ENCODE measurements around the gene SMIM45.

Gene SMIM45

DNA sequence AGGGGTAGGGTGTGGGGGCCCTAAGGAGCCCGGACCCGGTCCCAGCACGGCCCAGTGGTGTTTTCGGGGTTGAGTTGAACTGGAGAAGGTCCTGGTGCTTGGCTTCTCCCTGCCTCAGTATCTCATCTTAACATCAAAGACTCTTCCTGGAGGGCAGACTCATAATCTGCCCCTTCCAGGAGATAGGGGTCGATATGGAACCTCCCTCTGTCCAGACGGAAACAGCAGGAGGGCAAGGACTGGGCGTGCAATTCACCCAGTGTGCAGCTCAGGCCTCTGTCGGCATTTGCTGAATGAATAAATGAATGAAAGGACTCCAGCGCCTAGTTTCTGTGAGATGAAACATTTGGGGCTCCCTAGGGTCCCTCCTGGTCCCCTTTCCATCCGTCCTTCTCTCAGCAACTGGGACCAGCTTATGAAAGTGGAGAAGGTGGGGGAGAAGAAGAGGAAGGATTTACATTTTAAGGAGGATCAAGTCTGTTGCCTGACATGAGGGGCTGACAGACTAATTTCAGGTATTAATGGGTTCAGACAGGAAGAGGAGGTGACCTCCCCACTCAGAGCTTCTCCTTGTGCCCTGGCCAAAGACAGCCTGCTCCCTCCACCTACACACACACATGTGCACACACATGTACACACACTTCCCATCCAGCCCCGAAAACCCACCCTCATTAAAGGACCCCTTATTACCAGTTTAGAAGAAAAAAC, 36.0 kb upstream of the SMIM45 start:
- DNase-seq, result no peak

DNA sequence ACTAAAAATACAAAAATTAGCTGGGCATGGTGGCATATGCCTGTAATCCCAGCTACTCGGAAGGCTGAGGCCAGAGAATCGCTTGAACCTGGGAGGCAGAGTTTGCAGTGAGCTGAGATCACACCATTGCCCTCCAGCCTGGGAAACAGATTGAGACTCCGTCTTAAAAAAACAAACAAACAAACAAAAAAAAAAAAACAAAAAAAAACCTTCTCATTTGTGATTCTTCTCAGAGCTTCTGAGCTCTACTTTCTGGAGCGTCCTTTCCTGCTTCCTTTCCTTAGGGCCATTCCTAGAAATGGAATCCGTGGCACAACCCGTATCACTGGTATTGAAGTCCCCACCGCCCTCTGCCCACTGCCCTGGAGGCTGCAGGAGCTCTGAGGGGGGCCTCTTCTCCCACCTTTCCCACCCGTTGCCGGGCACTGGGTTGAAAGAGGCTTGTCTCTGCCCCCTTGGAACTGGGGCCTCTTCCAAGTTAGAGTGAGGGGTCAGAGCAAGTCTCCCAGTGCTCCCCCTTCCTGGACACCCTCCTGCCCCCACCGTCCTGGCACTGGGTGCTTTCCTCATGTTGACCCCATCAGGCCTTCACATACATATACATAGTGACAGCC, 35.1 kb upstream of the SMIM45 start:
- DNase-seq, result no peak

- DNase-seq, result peak; percentile 85
Measured at GRCh38 chr22:41917375-41917902, 34.5 kb upstream of the SMIM45 start.

GRCh38 chr22:41917903-41918791, 33.8 kb upstream of the SMIM45 start:
- DNase-seq, result peak; percentile 27

DNA sequence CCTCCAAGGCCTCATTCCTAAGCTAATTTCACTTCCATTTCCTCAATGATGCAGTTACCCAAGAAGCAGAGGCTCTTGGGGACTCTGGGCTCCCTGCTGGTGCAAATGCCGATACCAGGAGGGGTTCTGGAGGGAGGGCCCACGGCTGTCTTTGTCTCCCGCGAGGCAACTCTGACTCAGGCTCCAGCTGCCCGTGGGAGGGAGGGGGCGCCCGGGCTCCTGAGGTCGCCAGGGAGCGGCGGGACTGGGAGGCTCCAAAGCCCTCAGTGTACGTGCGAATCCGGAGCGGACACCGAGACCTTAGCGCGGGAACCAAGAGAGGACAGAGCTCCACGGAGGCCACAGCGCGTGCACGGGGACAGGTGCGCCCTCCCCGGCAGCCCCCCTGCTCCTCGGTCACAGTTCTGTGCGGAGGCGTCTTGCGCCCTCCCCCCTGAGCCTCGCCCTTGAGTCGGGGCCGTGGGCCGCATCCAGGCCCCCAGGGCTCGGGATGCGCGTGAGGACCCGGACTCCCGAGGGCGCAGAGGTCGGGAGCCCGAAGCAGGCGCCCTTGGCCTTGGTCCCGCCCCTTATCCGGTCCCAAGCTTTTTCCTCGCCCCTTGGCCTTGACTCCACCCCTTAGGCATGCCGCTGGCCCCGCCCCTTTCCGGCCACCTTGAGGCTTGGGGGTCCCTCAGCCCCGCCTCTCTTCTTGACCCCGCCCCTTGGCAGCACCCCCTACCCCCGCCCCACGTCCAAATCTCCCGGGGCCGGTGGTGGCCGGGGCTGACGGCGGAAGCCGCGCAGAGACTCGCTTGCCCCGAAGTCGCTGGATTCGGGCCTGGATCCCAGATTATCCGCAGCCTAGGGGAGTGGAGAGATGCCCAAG, 32.4 kb upstream of the SMIM45 start:
- DNase-seq, result no peak

DNA sequence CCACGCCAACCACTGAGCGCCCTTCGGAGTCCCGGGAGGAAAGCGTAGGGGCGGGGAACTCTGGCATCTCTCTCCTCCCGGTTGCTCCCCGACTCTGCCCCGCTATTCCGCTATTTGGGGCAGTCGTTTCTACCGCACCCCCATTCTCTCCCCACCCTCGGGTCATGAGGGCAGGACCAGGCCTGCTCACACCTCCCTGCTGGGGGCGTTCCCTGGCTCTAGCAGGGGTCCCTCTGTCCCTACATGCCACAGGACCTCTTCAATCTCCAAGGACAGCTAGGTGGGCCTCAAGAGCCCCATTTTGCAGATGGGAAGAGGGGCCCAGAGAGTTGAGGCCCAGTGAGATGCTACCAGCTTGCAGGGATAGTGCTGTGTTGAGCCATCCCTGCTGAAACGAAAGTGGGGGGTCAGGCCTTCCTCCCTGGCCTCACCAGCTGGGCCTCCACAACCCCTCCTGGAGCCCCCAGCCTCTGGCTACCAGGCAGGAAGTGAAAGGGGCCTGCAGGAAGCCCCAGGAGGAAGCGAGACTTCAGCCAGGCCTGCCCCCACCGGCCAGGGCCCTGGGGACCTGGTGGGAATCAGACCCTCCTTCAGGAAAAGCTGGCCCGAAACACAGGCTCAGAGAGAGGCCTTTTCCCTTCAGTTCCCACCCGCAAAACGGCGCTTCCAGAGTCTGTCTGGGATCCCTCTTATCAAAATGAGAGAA, 31.5 kb upstream of the SMIM45 start:
- DNase-seq, result no peak

GRCh38 chr22:41922328-41922727, 29.6 kb upstream of the SMIM45 start:
- no peak for DNase-seq

GRCh38 chr22:41922940-41923594, 28.9 kb upstream of the SMIM45 start:
- DNase-seq, result no peak

- no peak for DNase-seq
Measured at GRCh38 chr22:41923595-41924276, 28.2 kb upstream of the SMIM45 start.

DNA sequence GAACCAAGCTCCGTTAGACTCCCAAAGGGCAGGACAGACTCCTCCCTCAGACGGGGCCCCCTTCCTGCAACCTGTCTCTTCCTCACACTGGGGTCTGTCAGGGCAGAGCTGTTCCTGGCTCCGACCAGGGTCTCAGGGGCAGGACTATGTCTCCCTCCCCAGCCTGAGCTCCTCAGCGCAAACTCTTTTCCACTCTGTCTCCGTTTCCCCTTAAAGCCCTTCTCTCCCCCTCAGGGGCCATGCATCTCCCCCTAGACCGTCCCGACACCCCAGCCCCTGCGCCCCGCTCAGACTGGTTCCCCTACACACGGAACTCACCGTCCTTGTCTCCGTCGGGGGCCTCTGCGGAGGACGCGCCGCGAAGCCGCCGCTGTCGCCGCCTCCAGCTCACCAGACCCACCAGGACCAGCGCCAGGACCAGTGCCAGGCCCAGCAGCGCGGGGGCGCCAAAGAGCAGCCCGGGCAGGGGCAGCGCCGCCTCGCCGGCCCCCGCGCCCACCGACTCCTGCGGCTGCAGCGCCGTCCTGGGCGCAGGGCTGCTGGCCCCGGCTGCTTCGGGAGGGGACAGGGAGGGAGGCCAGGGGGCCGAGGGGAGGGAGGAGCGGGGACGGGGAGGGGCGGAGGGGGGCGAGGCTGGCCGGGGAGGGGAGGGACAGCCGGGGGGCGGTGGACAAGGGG, 26.0 kb upstream of the SMIM45 start:
- no peak for DNase-seq

DNA sequence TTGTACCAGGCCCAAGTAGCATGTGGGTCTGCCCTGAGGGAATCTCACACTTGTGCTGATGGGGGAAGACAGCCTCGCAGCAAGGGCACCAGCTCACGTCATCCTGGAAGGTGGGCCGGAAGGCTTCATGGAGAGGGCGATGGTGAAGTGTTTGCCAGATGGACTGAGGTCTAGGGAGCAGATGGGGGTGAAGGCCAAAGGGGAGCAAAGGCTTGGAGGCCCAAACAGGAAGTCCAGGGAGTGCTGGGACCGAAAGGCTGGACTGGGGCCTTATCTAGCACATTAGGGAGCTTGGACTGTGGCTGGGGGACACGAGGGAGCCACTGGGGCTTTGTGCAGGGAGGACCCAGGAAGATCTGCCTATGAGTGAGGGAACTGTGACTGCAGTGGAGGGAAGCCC, 24.1 kb upstream of the SMIM45 start:
- no peak for DNase-seq

DNA sequence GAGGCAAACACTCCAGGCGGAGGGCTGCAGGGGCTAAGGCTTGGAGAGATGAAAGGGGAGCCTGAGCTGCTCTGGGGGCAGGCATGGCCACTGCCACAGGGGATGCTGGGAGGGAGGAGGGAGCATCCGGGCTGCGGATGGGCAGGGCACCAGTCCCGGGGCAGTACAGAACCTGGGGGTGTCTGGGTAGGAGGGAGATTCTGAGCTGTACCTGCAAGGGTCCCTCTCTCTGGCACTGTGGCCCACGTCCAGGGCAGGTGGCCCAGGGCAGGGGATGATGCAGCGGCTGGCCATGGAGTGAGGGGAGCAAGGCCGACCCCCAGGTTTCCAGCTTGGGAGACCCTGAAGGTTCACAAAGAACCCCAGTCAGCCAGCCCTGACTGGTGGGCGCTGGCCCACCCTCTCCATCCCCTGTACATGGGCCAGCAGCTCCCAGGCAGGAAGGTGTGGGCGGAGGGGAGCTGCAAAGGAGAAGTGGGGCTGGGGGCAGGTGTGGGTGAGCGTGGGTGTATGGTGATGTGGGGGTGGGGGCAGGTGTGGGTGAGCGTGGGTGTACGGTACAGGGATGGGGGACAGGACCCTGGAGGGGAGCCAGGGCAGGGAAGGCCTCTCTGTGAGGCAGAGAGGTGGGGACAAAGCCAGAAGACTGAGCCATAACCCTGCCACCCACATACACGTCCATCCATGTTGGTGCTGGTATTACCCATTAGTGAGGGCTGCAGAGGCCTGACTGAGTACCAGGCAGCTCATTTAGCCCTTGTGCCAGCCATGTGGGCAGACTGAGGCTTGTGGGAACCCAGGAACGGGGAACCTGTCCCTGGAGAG, 23.1 kb upstream of the SMIM45 start:
- DNase-seq, result no peak

DNA sequence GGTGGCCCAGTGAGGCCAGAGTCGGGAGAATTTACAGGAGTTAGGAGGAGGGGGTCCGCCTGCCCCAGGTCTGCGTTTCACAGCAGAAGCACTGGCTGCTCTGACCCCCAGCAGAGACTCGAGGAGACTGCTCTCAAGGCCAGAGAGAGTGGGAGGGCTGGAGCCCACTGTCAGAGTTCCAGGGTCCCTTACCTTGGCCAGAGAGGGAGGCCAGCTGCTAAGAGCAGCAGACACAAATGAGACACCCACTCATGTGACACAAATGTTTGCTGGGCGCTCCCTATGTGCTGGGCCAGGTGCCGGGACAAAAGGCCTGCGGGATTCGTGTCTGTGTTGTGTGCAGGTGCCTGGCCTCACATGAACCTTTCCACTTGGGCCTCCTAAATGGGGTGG, 22.5 kb upstream of the SMIM45 start:
- DNase-seq, result peak; percentile 48

- DNase-seq, result no peak
Measured at GRCh38 chr22:41931701-41932269, 20.2 kb upstream of the SMIM45 start.

DNA sequence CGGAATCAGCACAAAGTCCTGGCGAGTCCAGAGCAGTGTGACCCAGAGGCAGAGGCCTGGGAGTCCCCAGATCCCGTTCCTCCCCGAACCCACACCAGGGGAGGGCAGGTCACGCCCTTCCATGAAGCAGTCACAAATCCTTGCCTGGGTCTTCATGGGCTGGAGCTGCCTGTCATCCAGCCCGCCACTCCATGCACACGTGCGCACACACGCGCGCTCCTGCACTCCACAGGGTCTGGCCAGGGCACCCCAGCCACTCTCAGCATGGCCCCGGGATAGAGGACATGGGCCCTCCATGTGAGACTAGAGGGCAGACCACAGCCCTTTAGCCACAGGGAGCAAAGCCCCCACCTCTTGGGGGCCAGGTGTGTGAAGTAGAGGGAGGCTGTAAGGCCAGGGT, 19.6 kb upstream of the SMIM45 start:
- DNase-seq, result no peak

DNA sequence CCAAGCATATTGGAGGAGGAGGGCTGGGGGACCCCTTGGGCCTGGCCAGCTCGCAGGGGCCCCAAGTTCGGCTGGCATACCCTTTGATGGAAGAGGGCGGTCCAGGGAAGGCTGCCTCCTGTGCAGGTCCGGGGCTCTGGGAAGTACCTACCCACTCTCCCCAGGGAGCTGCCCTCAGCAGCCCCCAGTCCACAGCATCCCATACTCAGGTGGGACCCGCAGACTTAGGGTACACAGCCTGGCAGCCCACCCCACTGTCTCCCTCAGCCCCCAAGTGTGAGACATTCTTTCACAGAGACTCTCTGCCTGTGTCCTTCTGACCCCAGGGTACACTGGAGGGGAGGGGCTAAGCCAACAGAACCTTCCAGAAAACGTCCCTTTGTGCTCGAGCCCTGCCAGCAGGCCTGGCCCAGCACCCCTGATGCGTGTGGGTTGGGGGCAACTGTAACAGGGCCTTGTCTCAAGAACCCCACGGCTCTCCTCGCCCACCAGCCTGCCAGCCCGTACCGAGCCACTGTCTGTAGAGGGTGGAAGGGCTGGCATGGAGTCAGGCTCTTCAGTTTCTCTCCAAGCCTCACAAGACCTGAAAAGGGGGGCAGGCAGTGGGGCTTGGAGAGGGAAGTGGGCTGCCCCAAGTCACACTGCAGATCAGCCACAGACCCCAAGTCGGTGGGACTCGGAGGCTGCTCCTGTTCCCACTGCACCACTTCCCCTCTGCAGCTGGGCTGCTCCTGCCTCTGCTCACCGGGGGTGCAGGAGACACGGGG, 18.4 kb upstream of the SMIM45 start:
- DNase-seq, result no peak

GRCh38 chr22:41934284-41935014, 17.5 kb upstream of the SMIM45 start:
- no peak for DNase-seq

- no peak for DNase-seq
Measured at GRCh38 chr22:41935015-41935351, 17.0 kb upstream of the SMIM45 start.

All from SHP77 treated with DMSO at 0.1 percent for 48 hours (cell line).